ENCODE measurements around the gene PROX1. TPM values are rescaled to one million over a fixed set of nuclear protein-coding genes. Genes with fewer than 3 reads are reported as not detected.

PROX1 gene
- polyA plus RNA-seq, 4 donors = 6.8 to 9.9 (median 7.8) TPM

DNA sequence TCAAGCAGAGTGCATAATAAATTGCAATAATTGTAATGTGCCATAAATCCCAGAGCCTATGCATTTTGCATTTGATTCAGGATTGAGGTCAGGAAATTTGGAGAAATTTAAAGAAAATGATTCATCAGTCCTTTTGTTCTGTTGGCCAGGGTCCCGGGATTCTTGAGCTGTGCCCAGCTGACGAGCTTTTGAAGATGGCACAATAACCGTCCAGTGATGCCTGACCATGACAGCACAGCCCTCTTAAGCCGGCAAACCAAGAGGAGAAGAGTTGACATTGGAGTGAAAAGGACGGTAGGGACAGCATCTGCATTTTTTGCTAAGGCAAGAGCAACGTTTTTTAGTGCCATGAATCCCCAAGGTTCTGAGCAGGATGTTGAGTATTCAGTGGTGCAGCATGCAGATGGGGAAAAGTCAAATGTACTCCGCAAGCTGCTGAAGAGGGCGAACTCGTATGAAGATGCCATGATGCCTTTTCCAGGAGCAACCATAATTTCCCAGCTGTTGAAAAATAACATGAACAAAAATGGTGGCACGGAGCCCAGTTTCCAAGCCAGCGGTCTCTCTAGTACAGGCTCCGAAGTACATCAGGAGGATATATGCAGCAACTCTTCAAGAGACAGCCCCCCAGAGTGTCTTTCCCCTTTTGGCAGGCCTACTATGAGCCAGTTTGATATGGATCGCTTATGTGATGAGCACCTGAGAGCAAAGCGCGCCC is 8.7 kb downstream of the PROX1 start:
- DNase-seq (ENCODE audit: low read depth in 4 of 4, low spot score in 3 of 4) = no peak

DNA sequence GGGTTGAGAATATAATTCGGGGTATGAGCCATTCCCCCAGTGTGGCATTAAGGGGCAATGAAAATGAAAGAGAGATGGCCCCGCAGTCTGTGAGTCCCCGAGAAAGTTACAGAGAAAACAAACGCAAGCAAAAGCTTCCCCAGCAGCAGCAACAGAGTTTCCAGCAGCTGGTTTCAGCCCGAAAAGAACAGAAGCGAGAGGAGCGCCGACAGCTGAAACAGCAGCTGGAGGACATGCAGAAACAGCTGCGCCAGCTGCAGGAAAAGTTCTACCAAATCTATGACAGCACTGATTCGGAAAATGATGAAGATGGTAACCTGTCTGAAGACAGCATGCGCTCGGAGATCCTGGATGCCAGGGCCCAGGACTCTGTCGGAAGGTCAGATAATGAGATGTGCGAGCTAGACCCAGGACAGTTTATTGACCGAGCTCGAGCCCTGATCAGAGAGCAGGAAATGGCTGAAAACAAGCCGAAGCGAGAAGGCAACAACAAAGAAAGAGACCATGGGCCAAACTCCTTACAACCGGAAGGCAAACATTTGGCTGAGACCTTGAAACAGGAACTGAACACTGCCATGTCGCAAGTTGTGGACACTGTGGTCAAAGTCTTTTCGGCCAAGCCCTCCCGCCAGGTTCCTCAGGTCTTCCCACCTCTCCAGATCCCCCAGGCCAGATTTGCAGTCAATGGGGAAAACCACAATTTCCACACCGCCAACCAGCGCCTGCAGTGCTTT is 9.4 kb downstream of the PROX1 start:
- no peak for DNase-seq (ENCODE audit: low read depth in 4 of 4, low spot score in 3 of 4)

DNA sequence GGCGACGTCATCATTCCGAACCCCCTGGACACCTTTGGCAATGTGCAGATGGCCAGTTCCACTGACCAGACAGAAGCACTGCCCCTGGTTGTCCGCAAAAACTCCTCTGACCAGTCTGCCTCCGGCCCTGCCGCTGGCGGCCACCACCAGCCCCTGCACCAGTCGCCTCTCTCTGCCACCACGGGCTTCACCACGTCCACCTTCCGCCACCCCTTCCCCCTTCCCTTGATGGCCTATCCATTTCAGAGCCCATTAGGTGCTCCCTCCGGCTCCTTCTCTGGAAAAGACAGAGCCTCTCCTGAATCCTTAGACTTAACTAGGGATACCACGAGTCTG is 10.0 kb downstream of the PROX1 start:
- no peak for DNase-seq (ENCODE audit: low read depth in 4 of 4, low spot score in 3 of 4)

DNA sequence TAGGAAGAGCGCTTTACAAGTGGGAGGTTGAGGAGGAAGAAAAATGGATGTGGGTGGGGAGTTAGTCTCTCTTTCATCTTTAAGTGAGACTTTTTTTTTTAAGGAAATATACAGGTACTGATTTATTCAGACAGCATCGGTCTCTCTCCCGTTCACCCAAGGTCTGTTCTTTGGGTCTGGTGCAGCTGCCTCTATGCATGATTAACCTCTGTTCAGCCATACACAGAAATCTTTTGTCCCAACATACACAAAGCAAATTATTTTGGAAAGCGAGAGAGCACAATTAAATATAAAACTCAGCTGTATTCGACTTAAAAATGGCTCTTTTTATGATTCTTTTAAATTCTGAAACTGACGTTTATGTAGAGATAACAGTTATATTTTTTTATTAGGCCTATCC is 11.0 kb downstream of the PROX1 start:
- no peak for DNase-seq (ENCODE audit: low read depth in 4 of 4, low spot score in 3 of 4)

DNA sequence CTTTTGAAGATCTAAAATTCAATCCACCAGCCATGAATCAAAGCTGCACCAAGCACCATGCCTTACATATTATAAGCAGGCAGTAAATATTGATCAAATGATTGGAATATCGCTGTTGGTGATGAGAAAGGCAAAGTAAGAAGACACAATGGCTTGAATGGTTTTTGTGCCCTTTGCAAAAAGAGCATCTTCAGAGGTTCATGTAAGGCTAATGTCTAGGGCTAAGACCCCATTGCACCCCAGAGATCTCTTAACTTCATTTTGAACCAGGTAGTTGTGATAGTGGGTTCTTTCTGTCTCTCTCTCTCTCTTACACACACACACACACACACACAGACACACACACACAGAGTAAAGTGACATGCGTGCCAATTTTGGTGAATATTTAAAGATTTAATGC is 12.0 kb downstream of the PROX1 start:
- no peak for DNase-seq (ENCODE audit: low read depth in 4 of 4, low spot score in 3 of 4)

DNA sequence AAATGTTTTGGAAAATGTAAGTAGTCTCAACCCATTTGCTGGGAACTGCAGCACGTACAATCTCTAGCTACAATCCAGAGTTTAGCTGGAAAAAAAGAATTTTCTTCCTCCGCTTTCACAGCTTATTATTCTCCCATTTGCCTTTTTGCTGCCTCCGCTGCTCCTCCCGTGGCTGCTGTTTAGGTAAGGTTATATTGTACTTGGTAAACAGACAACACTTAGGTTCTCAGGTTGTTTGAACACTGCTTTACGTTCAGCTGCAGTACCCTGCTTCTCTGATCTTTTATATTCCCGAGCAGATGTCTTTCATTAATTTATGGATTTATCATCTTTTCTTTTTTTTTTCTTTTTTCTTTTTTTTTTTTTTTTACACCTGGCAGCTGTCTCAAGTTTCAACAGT is 14.3 kb downstream of the PROX1 start:
- no peak for DNase-seq (ENCODE audit: low read depth in 4 of 4, low spot score in 3 of 4)

DNA sequence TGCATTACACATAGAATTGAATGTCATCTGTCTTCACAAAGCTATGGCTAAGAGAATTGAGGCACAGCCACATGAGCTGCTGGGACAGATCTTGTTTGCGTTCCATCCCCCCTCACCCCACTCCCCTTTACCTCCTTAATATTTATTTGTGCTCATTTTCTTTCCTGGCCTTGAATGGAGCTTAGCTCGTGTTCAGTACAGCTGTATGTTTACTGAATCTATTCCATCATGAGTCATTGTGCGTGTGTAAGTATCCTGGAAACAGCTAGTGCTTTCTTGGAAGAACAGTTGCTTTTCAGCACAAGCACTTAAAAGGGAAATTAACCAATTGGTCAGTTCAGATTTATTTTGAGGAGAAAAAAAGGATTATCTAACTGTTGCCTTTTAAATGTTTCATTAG is 14.7 kb downstream of the PROX1 start:
- no peak for DNase-seq (ENCODE audit: low read depth in 4 of 4, low spot score in 3 of 4)

DNA sequence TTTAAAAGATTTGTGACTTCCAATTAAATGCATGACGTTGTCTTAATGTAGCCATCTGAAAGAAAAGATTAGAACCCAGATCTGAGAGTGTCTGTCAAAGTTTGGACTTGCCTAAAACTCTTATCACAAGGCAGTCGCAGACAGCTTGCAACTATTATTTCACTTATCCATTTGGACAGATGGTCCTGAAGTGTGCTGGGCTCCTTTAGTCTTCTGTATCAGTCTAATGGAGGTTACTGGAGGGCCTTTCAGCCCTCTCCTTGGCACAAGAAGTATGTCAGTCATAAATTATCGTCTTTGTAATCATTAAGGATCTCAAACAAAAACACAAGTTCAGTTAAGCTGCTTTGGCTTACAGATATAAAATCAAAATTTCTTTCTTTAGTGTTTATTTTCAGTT is 15.5 kb downstream of the PROX1 start:
- no peak for DNase-seq (ENCODE audit: low read depth in 4 of 4, low spot score in 3 of 4)

DNA sequence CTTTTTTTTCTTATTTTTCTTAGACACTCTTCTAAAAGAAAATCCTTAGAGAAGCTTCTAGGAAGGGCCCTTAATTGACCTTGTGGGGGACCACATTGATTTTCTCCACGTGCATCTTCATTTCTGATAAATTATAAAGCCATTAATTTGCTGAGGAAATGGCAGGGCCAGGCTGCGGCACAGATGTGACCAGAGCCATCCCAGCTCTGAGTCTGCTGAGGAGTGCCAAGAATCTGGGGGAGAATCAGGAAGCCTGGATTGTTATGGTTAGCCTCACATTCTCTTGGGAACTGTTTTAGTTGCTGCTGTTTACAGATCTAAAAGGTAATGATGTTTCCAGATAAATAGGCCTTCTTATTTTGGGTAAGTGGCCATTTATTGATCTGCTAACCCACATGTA is 16.2 kb downstream of the PROX1 start:
- DNase-seq (ENCODE audit: low read depth in 4 of 4, low spot score in 3 of 4) = no peak

DNA sequence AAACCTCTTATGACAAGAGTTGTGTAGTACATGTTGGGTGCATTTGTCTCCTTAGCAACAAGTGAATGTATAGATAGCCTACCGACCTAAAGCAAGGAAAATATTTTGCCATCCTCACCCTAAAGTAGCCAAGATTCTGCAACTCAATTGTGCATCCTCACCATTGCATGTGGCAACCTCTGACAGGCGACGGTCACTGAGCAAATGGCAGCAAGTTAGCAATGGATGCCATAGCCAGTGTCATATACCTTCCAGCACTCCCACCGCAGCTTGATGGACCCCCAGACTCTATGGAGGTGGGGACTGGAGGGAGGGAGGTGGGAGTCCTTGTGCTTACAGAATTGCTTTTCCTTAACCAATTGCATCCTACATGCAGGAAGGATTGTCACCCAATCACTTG is 17.0 kb downstream of the PROX1 start:
- no peak for DNase-seq (ENCODE audit: low read depth in 4 of 4, low spot score in 3 of 4)

DNA sequence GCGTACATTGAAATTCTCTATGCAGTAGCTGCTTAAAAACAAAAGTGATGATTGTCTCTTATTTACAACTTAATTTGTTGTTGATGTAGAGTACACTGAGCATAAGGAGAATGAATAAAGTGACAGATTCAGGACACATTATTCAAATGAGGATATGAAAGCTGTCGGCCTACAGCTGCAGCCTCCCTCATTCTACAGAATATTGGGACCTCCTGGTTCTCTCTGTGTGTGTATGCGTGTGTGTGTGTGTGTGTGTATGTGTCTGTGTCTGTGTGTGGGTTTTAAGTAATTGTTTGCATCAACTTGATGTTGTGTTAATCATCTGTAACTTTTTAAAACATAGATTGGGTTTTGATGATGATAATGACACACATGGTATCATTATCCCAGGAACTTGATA is 17.9 kb downstream of the PROX1 start:
- DNase-seq (ENCODE audit: low read depth in 4 of 4, low spot score in 3 of 4) = no peak

DNA sequence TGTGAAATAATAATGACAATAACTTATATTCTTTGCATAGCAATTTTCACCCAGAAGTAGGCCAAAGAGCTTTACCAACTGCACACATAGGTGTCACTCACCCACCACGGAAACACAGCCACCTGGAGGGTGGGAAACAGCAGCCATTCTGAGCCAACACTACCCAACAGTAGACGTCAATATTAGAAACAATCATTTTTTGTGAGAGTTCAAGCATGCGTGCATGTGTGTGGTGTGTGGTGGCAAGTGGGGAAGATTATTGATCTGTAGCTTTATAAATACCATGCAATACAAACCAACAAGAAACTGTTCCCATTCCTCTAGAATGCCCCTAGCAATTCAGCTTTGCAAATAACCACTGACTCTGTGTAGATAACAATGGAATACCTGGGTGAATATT is 19.1 kb downstream of the PROX1 start:
- DNase-seq (ENCODE audit: low read depth in 4 of 4, low spot score in 3 of 4) = no peak

DNA sequence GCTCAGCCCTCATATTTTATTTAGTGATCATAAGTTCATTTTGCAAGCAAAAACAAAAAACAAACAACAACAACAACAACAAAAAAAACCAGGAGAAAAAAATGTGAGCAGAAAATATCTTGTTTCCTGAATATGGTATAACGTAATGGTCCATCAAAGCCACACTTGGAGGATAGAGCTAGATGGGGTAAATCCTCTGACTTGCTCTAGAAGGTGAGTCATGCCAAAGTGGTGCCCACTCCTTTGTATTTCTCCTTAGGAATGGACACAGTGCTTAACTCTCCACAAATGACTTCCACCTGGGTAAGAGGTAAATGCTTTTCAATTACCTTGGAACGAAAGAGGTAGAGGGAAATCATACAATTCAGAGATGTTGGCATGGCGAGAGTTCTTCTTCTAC is 20.6 kb downstream of the PROX1 start:
- no peak for DNase-seq (ENCODE audit: low read depth in 4 of 4, low spot score in 3 of 4)

DNA sequence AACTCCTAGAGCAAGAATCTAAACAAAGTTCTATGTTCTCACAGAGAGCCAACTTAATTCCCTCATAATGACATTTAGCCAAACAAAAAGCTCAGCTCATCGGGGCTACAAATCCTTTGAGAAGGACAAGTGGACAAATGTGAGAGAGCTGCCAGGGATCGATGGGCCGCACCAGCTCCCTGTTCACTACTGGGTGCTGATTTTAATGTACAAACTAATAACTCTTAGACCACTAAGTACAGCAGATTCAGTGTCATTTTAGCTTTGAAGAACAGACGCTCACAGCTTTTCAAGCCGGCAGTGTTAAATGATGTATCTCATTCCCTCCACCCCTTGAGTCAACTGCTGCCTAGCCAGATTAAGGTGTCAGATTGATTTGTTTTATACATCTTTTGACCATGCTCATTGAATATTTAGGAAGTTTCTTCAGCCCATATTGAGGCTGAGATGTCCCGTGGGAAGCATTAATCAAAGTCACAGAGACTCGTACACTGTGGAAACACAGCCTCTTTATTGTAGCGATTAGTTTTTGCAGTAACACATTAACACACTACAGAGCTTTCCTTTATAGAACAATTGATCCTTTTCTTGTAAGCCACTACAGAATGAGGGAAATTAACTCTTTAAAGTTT is 21.1 kb downstream of the PROX1 start:
- DNase-seq (ENCODE audit: low read depth in 4 of 4, low spot score in 3 of 4) = no peak

DNA sequence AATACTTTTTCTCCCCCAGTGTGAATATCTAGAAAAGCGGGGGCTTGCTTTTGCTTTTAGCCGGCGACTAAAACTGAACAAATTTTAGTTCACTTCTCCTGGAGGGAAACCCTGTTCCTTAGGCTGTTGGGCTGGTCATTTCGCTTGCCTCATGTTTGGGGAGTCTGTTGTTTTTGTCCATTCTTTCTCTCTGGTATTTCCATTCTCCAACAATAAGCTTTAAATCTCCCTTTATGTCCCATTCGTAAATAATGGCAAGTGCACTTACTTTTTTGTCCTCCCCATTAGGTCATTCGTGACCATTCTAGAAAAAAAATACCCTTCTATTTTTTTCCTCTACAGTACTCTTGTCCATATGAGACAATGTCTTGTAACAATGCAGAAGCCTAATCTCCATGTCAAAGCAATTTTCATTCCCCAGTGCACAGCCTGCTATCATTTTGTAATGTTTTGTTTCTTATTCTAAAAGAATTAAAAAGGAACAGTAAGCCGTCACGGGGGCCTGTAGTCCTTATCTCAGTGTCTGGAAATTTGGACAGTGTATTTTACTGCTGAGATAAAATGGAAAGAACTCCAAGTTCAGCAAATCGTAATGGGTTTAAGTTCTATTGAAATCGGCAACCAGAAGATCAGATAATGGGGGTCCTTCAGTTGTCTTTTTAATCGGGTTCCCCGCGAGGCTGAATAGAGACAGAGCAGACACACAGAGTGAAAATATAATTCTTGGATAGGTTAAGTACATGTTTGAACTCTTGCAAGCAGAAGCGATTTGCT is 21.8 kb downstream of the PROX1 start:
- no peak for DNase-seq (ENCODE audit: low read depth in 4 of 4, low spot score in 3 of 4)

DNA sequence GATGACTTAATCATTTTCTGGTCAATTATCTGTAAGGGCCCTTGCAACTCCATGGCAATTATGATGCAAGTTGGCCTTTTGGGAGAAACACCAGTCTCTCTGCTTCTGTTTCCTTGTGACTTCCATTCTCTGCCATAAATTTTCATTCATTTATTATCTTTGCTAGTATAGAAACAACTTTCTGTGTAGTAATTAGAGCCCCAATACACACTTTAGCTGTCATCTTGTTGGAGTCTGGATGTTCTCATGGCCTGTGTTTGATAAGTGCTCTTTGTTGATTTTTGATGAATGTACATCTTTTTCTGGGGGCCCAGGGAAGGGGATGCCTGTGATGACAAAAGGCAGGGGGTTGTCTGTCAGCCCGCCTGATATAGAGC is 22.4 kb downstream of the PROX1 start:
- DNase-seq (ENCODE audit: low read depth in 4 of 4, low spot score in 3 of 4) = no peak

DNA sequence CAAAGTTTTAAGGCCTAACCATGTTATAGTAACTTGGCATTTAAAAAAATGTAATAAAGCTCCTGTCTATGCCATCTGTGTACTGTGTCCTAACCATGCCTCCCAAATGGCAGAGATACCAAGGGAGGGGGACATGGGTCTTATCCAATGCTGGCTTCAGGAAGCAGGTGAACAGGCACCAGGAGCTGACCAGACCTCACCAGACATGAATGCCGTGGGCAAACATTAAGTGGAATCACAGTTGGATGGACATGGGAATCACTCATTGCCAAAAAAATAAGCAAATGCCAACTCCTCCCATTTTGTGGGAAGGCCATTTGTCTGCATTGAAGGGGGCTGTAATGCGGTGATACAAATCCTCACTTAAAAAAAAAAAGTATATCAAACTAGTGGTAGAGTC is 22.9 kb downstream of the PROX1 start:
- no peak for DNase-seq (ENCODE audit: low read depth in 4 of 4, low spot score in 3 of 4)

DNA sequence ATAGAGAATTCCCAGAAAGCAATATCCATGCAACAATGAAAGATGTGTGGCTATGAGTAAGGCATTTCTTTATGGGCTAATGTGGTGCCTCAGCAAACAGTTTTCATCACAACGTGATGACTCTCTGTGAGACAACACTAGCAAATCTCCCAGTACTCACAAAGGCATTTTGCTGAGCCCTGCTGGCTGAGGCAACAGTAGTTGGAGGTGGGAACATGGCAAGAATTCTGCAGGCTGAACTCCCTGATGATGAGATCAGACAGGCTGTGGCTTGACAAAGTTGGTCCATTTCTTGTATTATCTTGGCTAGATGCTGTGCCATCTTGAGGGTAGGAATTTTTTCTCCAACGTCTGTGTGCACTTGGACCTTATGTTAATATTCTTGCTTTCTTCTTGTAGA is 24.6 kb downstream of the PROX1 start:
- no peak for DNase-seq (ENCODE audit: low read depth in 4 of 4, low spot score in 3 of 4)

DNA sequence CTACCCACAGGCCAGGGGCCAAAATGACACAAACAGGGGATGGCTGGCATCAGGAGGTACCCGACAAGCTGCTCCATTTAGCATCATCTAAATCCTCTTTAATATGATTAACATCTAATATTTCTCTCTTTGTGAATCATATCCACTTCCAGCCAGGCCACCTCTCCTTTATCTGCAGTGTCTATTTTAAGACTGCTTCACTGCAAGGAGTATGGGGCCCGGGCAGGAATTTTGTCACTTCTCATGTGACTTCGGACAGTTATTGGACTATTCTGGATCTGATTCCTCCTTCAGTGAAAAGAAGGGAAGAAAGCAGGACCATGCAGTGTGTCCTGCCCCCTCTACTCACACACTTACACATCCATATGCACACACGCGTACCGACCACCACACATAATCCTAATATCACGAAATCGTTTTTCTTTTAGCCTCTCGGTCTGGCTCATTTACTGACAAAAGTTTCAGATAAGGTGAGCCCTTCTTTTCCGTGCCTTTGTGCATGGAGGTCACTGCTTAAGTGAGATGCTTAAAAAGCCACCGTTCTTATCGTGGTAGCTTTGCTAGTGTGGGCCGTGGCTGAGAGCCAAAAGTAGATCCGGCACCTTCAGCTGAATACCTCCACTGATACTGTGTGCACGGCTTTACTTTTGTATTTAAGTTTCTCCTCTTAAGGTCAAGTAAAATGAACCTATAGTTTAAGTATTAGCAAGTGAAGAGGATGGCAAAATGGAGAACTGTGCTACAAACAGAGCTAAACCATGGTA is 26.0 kb downstream of the PROX1 start:
- DNase-seq (ENCODE audit: low read depth in 4 of 4, low spot score in 3 of 4) = no peak

DNA sequence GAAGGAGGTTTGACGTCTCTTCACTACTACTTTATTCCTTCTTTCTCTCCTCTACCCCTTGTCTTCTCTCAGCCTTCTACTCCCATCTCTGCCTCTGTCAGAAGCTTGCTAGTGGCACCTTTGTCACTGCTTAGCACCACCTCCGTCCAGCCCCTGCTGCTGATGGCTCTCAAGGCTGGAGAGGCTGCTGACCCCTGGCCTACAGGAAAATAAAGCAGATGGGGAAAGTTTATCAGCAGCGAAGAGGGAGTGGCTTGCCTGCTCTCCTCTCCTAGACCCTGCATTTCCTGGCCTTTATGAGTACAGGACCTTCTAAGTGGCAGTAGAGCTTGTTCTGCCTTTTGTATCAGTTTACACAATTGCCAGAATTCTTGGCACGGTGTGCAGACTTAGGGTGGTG is 27.0 kb downstream of the PROX1 start:
- DNase-seq (ENCODE audit: low read depth in 4 of 4, low spot score in 3 of 4) = no peak

Data from right renal pelvis (tissue), 4 donors.